ENCODE data around the gene IFT52.

Gene IFT52

GRCh38 chr20:43666376-43667328 lies 75.9 kb downstream of the IFT52 start, which contains the start of gene MYBL2:
Gene MYBL2, plus strand, starts transcription at chr20:43667114. Its CDS starts 170 bp downstream, at chr20:43667284.
- peak; percentile 92 for DNase-seq (ENCODE audit: extremely low spot score)
- no peak for TF ChIP-seq CTCF (IDR thresholded peaks at IDR 0.05; ENCODE audit: control extremely low read depth, extremely low read depth, low read depth, missing control alignments)
- CTCF ChIA-PET = interaction anchor here (1.4 to 2.4 kb wide), 3 partner anchors 14 to 26 kb away, joined by 3 to 11 read pairs (median 8); no protein-coding TSS in a partner anchor
- POLR2A ChIA-PET = no interaction called here

DNA sequence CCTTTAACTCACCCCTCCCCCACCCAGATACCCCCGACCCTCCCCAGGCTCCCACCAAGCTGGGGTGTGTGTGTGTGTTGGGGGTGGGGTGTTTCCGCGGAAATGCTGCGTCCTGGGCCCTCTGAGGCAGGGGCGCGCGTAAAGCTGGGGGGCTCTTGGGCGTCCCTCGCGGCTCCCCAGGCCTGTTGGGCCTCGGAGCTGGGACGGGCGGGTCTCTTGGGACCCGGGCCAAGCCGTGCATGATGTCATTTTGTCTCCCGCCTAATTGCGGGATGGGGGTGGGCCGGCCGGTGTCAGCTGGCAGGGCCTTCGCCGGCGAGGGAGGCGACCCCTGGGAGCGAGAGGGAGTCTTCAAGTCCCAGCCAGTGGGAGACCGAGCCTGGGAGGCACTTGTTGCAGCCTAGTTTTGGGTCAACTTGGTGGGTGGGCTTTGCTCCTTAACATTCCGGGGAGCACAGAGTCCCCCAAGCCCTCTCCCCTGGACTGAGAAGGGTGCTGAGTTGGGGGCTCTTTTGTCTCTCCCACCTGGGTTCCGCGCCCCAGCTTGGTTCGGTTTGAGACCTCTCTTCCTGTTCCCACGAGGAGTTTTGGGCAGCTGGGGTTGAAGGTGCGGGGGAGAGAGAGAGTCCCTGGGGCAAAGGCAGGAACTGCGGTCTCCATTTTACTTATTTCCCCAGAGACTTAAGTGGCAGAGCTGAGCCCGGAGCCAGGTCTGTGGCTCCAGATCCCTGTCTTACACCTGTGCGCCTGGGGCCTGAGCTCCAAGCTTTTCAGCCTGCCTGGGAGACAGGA lies 76.8 kb downstream of the IFT52 start:
- DNase-seq (ENCODE audit: extremely low spot score) = peak; percentile 31
- TF ChIP-seq CTCF (IDR thresholded peaks at IDR 0.05; ENCODE audit: control extremely low read depth, extremely low read depth, low read depth, missing control alignments) = no peak
- POLR2A ChIA-PET = interaction anchor here (0.6 to 1.2 kb wide), 4 partner anchors 104 to 627 kb away, joined by 3 to 4 read pairs (median 3); no protein-coding TSS in a partner anchor
- CTCF ChIA-PET = interaction anchor here (1.0 to 2.4 kb wide), 3 partner anchors 13 to 83 kb away, joined by 4 to 11 read pairs (median 8); no protein-coding TSS in a partner anchor

DNA sequence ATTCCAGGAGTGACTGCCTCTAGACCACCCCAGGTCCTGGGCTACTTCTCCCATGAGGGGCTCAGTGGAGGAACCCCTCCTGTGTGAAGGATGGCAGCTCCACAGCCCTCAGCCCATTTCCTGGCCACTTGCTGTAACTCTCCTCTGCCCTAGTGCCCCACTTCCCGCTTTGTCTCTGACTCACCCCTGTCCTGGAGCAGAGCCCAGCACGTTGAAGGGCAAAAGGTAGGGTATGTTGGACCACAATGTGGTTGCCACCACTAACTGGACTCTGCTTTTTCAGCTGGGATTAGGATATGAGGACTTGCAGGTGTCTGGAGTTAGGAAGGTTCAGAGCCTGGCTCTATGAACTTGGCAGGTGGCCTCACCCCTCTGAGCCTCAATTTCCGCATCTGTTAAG lies 78.6 kb downstream of the IFT52 start:
- no peak for DNase-seq (ENCODE audit: extremely low spot score)
- CTCF ChIA-PET = interaction anchor here (0.6 to 2.2 kb wide), 2 partner anchors 12 to 23 kb away, joined by 3 to 8 read pairs; no protein-coding TSS in a partner anchor
- TF ChIP-seq CTCF (IDR thresholded peaks at IDR 0.05; ENCODE audit: control extremely low read depth, extremely low read depth, low read depth, missing control alignments) = no peak
- POLR2A ChIA-PET = no interaction called here

DNA sequence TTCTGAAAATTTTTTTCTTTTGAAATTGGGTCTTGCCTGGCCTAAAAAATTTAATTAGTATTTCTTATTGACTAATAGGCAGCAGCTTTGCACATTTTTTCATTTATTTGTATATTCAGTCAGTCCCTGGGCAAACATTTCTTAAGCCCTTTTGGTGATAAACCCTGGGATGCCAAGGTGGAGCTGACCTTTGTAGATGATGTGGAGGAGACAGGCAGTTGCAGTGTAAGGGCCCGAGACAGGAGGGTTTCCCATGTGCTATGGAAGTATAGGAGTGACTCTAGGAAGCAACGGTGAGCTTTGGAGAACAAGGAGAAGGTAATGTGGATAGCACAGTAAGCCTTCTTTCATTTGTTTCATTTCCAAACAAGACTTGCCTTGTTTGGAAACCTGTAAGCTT lies 79.7 kb downstream of the IFT52 start:
- ChIA-PET POLR2A (interaction anchor here (0.5 to 1.2 kb wide), 2 partner anchors 80 to 212 kb away, joined by 3 to 4 read pairs; partner anchors contain the start of gene IFT52), CTCF (interaction anchor here (1.0 to 3.4 kb wide), 3 partner anchors 11 to 132 kb away, joined by 4 to 17 read pairs (median 8); no protein-coding TSS in a partner anchor)
- DNase-seq (ENCODE audit: extremely low spot score) = no peak
- no peak for TF ChIP-seq CTCF (IDR thresholded peaks at IDR 0.05; ENCODE audit: control extremely low read depth, extremely low read depth, low read depth, missing control alignments)

- no peak for DNase-seq (ENCODE audit: extremely low spot score)
- CTCF ChIA-PET = no interaction called here
- POLR2A ChIA-PET = no interaction called here
- no peak for TF ChIP-seq CTCF (IDR thresholded peaks at IDR 0.05; ENCODE audit: control extremely low read depth, extremely low read depth, low read depth, missing control alignments)
These were observed 85.6 kb downstream of the IFT52 start for GRCh38 chr20:43676368-43676767.

GRCh38 chr20:43680981-43681380 lies 90.2 kb downstream of the IFT52 start:
- DNase-seq (ENCODE audit: extremely low spot score) = no peak
- ChIA-PET POLR2A (interaction anchor here (0.6 to 1.2 kb wide), 3 partner anchors 13 to 224 kb away, joined by 3 to 7 read pairs (median 6); partner anchors contain the start of gene SRSF6), CTCF (interaction anchor here (0.9 to 5.8 kb wide), 13 partner anchors 9 to 405 kb away, joined by 3 to 37 read pairs (median 4); partner anchors contain the start of gene MYBL2)
- no peak for TF ChIP-seq CTCF (IDR thresholded peaks at IDR 0.05; ENCODE audit: control extremely low read depth, extremely low read depth, low read depth, missing control alignments)

All from GM10248 (cell line).